HG02763 (cell line): ENCODE data around the gene UBAP1L.
A peak's percentile ranks its signal among the peaks of the same experiment; 100 is the strongest.
"Not testable (repeated sequence)": the region's sequence is repeated elsewhere in the genome, so short reads cannot be mapped to it uniquely, and the experiment has no call there.

Experiments
- ATAC-seq: cut with Tn5 transposase; IDR thresholded peaks from one replicate; pipeline ENCODE4 v1.9.1; 2021; ENCODE audit warnings: mild to moderate bottlenecking, moderate library complexity; ENCODE audit not compliant: unreplicated experiment

The UBAP1L gene

DNA sequence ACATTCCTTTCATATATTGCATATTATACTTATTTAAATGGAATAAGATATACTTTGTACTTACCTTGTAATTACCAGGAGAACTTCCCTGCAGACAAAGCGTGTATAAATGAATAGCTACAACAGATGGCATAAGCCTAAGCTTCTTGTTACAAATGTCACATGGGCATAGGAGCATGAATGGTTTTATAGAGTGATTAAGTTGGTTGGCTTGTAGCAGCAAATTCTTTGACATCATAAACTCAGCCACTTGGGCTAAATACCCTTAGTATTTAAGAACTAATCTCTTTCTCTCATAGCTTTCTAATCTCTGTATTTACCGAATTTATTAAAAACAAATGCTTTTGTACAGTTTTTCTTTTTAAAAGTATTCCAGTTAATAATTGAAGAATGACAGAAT lies at the start of gene UBAP1L:
Gene UBAP1L, minus strand, starts transcription at position 115 of the 400 bp plus-strand sequence. CDS start 8,985 bp downstream, outside the sequence.
- no peak for ATAC-seq

DNA sequence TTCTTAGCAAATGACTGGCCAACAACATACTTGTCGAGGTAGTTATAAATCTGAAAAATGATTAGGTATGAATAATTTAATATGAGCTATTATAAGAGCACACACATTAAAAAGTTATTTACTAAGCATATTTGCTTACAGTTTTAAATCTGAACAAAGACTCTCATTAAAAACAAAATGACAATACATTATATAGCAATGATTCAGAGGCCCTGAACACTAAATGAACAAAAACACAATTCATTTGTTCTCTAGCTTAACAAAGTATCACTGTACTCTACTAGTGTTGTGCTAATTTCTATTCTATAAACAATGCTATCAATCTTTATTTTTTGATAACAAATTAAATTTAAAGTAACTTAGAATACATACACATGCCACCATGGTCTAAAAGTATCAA lies 49.1 kb upstream of the UBAP1L start:
- ATAC-seq = no peak

DNA sequence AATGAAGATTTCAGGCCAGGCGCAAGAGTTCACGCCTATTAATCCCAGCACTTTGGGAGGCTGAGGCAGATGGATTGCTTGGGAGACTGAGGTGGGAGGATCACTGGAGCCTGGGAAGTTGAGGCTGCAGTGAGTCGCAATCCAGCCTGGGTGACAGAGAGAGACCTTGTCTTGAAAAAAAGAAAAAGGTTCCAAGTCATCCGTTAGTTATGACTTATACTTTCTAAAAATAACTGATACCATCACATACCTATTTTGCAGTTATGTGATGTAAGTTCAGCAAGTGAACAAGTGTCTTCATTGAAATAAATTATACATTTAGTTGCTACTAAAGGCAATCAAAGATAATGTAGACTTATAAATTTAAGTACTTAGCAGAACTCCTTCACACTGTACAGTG lies 48.0 kb upstream of the UBAP1L start:
- ATAC-seq = no peak

DNA sequence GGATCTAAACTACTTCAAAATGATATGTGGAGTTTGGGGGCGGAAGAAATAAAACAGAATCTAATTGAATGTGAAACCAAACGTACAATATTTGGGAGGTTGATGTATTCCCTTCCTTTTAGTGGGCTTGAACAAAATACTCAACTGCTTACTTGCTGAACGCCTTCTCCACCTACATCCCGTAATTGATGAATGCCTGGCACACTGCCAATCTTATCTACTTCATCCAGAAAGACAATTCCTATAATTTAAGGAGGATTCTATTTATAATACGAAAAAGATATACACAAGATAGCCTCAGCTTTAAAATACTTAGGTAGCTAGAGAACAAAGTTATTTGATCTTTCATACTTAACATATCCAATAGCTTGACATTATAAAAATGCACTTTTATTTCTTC lies 41.7 kb upstream of the UBAP1L start:
- ATAC-seq = no peak

DNA sequence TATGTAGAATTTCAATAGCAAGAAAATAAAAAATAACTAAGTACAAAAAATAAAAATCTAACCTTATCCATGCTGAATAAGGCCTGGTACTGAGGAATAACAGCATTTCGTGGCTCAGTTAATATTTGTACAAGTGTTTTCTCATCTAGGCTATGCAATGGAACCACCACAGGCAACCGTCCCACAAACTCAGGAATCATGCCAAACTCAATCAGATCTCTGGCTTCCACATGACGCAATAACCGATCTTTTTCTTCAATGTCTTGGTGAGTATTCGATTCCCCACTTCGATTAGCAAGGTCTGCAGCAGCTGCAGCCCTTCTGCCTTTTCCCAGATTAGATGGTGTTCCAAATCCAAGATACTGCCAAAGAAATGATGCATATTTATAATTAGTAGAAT lies 39.7 kb upstream of the UBAP1L start:
- ATAC-seq = no peak

DNA sequence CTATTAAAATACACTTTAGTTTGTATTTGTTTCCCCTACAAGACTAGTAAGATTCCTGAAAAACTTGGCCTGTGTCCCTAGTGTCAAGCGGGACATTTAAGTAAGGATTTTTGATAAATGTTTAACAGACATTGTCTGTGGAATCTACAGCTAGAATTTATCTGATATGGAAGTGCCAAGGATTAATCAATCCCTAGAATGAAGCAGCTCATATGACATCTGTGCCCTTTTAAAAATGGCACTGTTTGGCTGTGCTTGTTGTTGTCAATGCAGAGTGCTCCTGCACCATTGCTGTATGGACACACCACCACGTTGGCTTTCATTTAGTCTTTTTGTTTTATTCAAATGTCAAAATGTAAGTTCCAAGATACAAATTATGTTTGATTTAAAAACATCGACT lies 32.9 kb upstream of the UBAP1L start:
- ATAC-seq = no peak

DNA sequence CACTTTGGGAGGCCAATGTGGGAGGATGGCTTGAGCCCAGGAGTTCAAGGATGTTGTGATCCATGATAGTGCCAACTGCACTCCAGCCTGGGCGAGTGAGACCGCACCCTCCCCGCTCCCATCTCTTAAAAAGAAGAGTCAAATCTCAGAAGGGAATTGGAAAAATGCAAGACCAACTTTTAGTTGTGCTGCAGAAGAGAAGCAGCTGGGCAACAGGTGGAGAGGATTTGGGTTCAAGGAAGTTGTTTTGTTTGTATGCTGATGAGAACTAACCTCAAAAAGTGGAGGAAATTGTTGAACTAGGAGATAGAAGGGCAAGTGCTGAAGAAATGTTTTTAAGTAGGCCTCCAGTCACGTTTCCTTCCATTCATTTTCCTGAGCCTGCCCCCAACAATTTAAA lies 31.4 kb upstream of the UBAP1L start:
- no peak for ATAC-seq

DNA sequence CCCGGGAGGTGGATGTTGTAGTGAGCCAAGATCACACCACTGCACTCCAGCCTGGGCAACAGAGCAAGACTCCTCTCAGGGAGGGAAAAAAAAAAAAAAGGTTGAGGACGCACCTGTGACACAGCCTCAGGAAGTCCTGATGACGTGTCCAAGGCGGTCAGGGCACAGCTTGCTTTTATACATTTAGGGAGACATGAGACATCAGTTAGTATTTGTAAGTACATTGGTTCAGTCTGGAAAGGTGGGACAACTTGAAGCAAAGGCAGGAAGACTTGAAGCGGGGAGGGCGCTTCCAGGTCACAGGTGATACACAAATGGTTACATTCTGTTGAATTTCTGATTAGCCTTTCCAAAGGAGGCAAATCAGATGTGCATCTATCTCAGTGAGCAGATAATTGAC lies 23.6 kb upstream of the UBAP1L start:
- ATAC-seq = not testable (repeated sequence)

DNA sequence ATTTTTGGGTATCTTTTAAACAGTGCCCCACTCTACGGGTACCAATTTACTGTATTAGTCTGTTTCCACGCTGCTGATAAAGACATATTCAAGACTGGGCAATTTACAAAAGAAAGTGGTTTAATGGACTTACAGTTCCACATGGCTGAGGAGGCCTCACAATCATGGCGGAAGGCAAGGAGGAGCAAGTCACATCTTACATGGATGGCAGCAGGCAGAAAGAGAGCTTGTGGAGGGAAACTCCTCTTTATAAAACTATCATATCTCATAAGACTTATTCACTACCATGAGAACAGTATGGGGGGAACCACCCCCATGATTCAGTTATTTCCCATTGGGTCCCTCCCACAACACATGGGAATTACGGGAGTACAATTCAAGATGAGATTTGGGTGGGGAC lies 22.9 kb upstream of the UBAP1L start:
- ATAC-seq = not testable (repeated sequence)

DNA sequence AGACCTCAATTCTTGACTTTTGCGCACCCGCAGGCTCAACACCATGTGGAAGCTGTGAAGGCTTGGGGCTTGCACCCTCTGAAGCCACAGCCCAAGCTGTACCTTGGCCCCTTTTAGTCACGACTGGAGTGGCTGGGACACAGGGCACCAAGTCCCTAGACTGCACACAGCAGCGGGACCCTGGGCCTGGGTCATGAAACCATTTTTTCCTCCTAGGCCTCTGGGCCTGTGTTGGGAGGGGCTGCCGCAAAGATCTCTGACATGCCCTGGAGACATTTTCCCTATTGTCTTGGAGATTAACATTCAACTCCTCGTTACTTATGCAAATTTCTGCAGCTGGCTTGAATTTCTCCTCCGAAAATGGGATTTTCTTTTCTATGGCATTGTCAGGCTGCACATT lies 22.1 kb upstream of the UBAP1L start:
- ATAC-seq = not testable (repeated sequence)

DNA sequence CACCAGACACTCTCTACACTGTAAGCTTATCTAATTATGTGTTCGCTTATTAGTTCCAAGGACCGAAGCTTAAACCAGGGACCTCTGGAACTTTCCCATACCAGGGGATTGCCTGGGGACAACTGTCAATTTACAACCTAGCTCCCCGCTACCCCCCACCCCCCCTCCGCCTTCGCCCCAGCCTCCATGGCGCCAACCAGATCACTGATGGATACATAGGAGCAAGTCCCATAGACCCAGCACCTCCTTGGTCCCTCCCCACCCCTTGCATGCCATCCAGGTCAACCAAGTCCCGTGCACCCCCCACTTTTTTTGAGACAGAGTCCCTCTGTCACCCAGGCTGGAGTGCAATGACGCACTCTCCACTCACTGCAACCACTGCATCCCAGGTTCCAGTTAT lies 19.5 kb upstream of the UBAP1L start:
- no peak for ATAC-seq

DNA sequence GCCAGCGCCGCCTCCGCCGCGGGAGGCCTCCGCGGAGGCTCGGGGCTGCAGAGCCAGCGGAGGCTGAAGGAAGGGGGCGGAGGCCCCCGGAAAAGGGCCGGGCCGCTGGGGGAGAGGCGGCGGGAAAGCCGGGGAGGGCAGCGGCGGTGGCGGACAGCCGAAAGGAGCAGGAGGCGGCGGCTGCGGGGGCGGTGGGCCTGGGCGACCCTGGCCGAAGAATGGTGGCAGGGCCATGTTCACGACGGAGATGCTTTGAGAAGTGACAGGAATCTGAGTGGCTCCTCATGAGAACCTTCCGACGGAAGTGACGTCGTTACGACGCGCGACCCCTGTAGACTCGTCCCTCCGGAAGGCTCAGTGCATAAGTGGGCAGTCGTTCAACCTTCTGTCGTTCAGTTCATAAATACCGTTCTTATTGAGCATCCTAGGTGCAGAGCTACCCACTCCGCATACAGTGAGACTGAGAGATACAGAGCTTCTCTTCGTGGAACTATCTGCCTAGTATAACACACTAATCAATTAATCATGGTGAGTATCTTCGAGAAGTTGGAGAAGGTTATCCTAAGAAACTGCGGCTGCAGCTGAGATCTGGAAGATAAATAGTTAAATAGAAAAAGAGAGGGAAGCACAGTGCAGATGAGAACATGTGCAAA lies 18.7 kb upstream of the UBAP1L start, which contains the start of gene PDCD7:
Gene PDCD7, minus strand, starts transcription at position 261 of the 653 bp plus-strand sequence. Its CDS starts 27 bp downstream, at position 234.
- ATAC-seq = peak; percentile 87

DNA sequence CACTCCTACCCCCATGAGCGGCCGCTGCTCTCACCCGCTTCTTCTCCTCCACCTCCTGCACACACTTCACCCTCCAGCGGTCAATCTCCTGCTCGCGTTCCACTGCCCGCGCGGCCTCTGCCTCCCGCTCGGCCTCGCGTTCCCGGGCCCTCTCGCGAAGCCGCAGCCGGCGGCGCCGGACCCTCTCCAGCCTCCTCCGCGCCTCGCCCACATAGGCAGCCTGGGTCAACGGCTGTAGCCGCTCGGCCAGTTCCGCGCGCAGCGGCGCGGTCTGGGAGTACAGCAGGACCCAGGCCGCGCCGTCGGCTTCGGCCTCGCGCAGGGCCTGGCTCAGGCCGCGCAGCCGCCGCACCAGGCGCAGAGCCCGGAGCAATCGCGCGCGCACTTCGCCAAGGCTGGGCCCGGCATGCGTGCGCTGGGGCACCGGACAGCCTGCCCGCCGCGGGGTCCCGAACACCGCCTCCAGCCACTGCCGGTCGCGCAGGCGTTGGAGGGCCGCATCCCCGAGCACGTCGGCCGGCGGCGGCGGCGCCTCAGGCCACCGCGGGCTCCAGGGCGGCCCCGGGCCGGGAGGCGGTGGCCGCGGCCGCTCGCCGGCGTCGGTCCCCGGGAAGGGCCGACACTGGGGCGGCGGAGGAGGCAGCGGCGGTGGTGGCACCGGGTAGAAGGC lies 18.0 kb upstream of the UBAP1L start:
- ATAC-seq = peak; percentile 31

DNA sequence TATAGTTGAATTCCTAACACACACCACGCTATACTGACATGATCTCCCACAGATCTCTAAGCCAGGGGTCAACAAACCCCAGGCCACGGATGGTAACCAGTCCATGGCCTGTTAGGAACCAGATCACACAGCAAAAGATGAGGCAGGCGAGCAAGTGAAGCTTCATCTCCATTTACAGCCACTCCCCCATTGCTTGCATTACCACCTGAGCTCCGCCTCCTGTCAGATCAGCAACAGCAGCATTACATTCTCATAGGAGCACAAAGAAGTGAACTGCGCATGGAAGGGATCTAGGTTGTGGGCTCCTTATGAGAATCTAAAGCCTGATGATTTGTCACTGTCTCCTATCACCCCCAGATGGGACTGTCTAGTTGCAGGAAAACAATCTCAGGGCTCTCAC lies 15.9 kb upstream of the UBAP1L start:
- ATAC-seq = no peak

DNA sequence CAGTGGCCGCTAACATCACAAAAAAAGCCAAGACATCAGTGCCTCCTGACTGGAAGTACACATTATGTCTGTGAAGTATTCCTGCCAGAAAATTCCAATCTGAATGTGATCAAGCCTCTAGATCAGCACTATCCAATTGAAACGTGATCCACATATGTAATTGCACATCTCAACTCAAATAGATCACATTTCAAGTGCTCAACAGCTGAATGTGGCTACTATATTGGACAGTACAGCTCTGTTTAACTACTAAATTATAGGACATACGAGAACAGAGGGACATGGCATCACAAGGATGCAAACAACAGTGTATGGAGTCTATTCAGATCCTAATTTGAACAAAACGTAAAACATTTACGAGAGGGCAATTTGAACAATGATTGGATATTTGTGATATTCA lies 542 bp upstream of the UBAP1L start:
- no peak for ATAC-seq

DNA sequence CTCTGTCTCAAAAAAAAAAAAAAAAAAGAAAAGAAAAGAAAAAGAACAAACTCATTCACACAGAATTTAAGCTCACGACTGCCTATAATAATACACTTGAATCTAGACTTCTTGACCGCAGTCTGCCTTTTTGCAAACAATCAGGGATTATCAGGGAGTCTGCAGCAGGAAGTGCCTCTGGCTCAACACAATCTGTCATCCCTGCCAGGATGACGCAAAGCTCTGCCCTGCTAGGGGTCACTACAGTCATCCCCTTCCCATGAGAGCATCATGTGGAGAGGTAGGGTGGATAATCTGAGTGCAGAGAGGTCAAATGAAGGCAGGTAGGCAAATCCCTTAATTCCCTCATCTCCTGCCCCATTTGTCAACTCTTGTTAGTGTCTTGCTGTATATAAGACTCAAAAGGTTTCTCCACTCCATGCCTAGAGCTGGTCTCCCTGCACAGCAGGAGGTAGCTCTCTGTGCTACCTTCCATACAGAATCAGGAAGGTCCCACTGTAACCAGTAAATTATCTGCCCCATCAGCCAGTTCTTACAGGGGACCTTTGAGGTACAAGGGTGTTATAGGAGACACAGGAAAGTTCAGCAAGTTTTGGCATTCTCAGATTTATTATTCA lies 4.2 kb downstream of the UBAP1L start:
- ATAC-seq = no peak

DNA sequence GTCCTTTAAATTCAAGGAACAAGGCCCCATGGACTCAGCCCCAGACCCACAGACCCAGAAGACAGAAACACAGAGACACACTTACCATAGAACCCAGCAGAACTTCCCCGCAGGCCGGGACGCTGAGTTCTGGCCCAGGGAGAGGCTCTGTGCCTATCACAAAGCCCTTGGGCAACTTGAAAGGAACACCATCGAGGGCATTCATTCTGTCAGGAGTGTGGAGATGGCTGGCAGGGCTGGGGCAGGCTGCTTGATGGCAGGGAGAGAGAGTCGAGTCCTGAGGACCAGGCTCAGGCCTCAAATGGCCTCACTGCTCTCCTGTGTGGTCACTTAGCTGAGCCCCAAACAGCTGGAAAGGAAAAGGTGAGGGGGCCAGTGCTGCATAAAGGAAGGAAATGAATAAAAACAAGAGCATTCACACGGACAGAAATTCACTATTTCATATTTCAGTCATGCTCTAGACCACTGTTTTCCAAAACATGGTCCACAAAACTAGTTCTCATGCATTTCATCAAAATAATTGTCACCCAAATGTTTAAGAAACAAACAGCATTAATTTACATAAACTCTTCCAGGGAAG lies 8.9 kb downstream of the UBAP1L start:
- ATAC-seq = no peak

DNA sequence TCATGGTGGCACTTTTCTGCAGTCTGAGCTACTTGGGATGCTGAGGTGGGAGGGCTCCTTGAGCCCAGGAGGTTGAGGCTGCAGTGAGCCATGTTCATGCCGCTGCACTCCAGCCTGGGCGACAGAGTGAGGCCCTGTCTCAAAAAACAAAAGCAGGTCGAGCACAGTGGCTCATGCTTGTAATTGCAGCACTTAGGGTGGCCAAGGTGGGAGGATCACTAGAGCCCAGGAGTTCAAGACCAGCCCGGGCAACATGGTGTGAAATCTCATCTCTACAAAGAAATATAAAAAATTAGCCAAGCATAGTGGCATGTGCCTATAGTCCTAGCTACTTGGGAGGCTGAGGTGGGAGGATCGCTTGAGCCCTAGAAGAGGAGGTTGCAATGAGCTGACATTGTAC lies 10.0 kb downstream of the UBAP1L start:
- ATAC-seq = no peak

DNA sequence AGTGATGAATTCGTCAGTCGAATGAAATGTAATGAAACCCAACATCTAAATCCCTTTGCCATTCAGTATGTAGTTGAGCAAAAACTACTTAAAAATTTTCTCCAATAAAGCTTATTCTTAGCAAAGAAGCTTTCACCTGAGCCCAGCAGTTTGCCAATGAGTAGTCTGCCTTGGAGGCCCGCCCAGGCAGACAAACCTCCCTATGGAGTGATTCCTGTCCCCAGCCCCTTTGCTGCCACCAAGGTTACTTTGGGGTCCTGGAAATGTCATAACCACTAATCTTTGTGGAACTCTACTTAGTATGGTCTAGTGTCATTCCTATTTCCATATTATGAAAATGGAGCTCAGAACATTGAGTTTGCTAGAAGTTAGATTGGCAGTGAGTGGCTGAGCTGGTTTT lies 12.1 kb downstream of the UBAP1L start:
- no peak for ATAC-seq

DNA sequence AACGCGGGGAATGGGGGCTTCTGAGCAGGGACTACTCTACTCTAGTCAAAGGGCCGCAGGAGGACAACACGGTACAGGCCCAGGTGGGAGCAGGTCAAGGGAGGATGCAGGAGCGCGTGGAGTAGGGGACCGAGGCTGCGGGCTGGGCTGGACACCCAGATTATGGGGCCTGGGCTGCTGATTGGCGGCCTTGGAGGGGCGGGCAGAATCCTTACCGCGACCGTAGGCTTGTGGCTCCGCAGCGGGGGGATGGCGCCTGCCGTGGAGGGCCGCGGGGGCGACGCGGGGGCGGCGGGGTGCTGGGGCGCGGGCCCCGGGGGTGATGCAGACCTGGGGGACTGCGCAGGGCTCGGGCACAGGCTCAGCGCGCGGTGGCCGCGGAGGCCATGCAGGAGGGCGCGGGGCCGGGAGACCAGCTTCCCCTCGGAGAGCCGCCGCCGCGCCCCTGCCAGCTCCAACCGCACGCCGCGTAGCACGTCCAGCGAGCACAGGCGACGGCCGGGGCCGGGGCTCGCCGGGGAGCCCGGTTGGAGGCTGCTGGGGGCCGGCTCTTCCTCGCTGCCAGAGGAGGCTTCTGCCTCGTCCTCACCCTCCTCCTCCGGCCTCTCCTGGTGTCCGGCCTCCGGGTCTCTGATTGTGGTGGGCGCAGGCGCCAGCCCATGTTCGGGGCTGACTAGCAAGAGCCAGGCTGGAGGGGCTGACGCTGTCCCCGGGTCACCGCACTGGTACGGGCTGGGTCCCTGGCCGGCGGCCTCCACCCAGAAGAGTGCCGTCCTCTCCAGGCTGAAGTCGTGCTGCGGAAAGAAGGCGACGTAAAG lies 12.9 kb downstream of the UBAP1L start:
- ATAC-seq = no peak

DNA sequence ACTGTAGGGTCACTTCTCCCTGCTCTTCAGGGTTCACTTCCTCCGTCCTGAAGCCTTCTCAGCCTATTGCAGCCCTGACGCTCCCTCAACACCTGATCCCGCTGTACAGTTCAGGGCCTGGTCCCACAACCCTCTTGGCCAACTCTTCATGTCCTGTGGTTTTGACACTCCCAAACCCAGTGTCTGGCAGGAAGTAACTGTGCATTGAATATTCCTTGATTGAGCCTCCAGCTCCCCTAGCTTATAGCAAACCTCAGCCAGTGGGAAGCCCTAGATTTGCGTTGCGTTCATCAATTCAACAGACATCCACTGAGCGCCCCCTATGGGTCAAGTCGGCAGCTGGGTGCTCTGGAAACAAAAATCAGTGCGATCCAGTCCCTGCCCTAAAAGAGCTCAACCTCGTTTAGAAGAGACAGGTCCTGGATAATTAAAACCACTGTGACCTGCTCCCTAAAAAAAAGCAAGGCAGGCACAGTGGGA lies 13.5 kb downstream of the UBAP1L start:
- ATAC-seq = no peak
